Measurements from ENCODE around the gene IRAK4.

DNA sequence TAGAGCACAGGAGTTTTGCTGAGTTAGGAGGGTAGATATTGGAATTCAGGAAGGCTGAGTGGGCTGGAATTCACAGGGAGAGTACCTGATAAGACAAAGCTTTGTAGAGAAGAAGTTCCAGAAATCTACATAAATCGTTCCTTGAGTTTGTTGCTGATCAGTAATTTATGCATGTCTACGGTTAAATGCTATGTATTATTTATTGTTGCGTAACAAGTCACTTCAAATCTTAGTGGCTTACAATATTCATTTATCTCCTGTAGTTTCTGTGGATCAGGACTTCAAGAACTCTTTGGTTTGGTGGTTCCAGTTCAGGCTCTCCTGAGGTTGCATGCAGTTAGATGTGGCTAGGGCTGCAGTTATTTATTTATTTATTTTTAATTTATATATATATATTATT lies 7.9 kb upstream of the IRAK4 start:
- no peak for TF ChIP-seq CTCF (IDR thresholded peaks at IDR 0.05)
- TF ChIP-seq POLR2A (IDR thresholded peaks at IDR 0.05): no peak
- TF ChIP-seq POLR2AphosphoS5 (IDR thresholded peaks at IDR 0.05): no peak

Measured in breast epithelium (tissue), 3 donors.